Islet of Langerhans (tissue), 1 donor: Measurements from ENCODE around the gene VSX2.

Experiments used
- FAIRE-seq: peaks from one replicate; lab custom pipeline; 2011; peaks lifted over from hg19 to GRCh38; lab: Jason Lieb, UNC

The VSX2 gene

GRCh38 chr14:74302634-74303569, 63.7 kb downstream of the VSX2 start, which contains the start of gene ABCD4:
TSS of gene ABCD4 (minus strand) at chr14:74302934. CDS start at chr14:74302912, 22 bp downstream.
- FAIRE-seq, result no peak

- no peak for FAIRE-seq
These were observed 69.4 kb downstream of the VSX2 start for GRCh38 chr14:74308695-74309094.

GRCh38 chr14:74309125-74310022, 70.1 kb downstream of the VSX2 start:
- FAIRE-seq, result no peak

- FAIRE-seq, result no peak
These were observed 72.9 kb downstream of the VSX2 start for GRCh38 chr14:74312161-74312560.
